Measurements from ENCODE around the gene SLC6A3. TPM values are rescaled to one million over a fixed set of nuclear protein-coding genes. Genes with fewer than 3 reads are reported as not detected.

Gene SLC6A3
- total RNA-seq, 1 experiment from 2014 or later: 0.05 TPM

DNA sequence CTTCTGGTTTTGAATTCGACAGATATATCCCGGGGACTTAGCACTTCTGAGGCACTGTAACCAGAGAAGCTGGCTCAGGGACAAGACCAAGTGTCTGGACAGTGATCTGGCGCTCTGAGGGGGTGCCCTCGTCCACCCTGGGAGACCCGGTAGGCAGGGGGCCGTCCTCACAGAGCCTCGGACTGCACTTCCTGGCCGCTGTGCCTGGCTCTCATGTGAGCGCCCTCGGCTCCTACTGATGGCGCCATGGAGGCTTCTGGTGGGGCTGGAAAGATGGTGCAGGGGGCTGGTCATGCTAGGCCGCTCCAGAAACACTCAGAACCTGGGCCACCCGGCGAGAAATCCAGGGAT, 18.8 kb upstream of the SLC6A3 start:
- ATAC-seq (no peak), DNase-seq (ENCODE audit: low read depth, low spot score) (no peak)
- Histone ChIP-seq H3K27ac (ENCODE audit: low read length) (no peak overlapping the region), H3K4me3 (ENCODE audit: low read depth in 2 of 2, low read length in 2 of 2) (no peak overlapping the region), H3K9me3 (ENCODE audit: control insufficient read depth, insufficient read depth, low read depth, low read length) (no peaks in the 10 kb centered on the region), H3K4me1 (ENCODE audit: control insufficient read depth, insufficient read depth, low read length) (no peaks in the 10 kb centered on the region), H3K27me3 (ENCODE audit: control insufficient read depth, insufficient read depth, low read length) (no peaks in the 10 kb centered on the region), H3K36me3 (ENCODE audit: control insufficient read depth, insufficient read depth, low read length) (peaks cover 2% of the 10 kb centered on the region; the same call in 1 of the 2 replicates)
- BruUV-seq (replicated peaks): no TSS peak
- CTCF ChIA-PET: no interaction called here
- in situ Hi-C loops (cut with HindIII; ENCODE audit: low pct_unique_long_range_greater_than_20kb, low sequenced_read_pairs): no loop called here
- TF ChIP-seq TCF7L2 (IDR thresholded peaks at IDR 0.05; ENCODE audit: low read depth, low read length) (no peak), SIN3A (IDR thresholded peaks at IDR 0.05; ENCODE audit: borderline replicate concordance, insufficient read depth, low read depth, low read length) (no peak), CTCF (IDR thresholded peaks at IDR 0.05) (no peak), POLR2AphosphoS5 (IDR thresholded peaks at IDR 0.05; ENCODE audit: low read depth, low read length) (no peak)
- TF ChIP-seq, protein P1, sequence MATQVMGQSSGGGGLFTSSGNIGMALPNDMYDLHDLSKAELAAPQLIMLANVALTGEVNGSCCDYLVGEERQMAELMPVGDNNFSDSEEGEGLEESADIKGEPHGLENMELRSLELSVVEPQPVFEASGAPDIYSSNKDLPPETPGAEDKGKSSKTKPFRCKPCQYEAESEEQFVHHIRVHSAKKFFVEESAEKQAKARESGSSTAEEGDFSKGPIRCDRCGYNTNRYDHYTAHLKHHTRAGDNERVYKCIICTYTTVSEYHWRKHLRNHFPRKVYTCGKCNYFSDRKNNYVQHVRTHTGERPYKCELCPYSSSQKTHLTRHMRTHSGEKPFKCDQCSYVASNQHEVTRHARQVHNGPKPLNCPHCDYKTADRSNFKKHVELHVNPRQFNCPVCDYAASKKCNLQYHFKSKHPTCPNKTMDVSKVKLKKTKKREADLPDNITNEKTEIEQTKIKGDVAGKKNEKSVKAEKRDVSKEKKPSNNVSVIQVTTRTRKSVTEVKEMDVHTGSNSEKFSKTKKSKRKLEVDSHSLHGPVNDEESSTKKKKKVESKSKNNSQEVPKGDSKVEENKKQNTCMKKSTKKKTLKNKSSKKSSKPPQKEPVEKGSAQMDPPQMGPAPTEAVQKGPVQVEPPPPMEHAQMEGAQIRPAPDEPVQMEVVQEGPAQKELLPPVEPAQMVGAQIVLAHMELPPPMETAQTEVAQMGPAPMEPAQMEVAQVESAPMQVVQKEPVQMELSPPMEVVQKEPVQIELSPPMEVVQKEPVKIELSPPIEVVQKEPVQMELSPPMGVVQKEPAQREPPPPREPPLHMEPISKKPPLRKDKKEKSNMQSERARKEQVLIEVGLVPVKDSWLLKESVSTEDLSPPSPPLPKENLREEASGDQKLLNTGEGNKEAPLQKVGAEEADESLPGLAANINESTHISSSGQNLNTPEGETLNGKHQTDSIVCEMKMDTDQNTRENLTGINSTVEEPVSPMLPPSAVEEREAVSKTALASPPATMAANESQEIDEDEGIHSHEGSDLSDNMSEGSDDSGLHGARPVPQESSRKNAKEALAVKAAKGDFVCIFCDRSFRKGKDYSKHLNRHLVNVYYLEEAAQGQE (IDR thresholded peaks at IDR 0.05; ENCODE audit: insufficient read depth in 1 of 2, low read depth in 2 of 2, low read length in 1 of 2): no peak
- POLR2A ChIA-PET: no interaction called here
- intact Hi-C loops (cut with micrococcal nuclease; ENCODE audit: unreplicated experiment): no loop called here

- Histone ChIP-seq H3K36me3 (ENCODE audit: control insufficient read depth, insufficient read depth, low read length) (peaks cover 2% of the 10 kb centered on the region; the same call in 1 of the 2 replicates), H3K9me3 (ENCODE audit: control insufficient read depth, insufficient read depth, low read depth, low read length) (no peaks in the 10 kb centered on the region), H3K27ac (ENCODE audit: low read length) (no peak overlapping the region), H3K4me3 (ENCODE audit: low read depth in 2 of 2, low read length in 2 of 2) (no peak overlapping the region), H3K4me1 (ENCODE audit: control insufficient read depth, insufficient read depth, low read length) (no peaks in the 10 kb centered on the region), H3K27me3 (ENCODE audit: control insufficient read depth, insufficient read depth, low read length) (no peaks in the 10 kb centered on the region)
- DNase-seq (ENCODE audit: low read depth, low spot score) (no peak), ATAC-seq (no peak)
- no peak for TF ChIP-seq CTCF (IDR thresholded peaks at IDR 0.05)
- no peak for TF ChIP-seq SIN3A (IDR thresholded peaks at IDR 0.05; ENCODE audit: borderline replicate concordance, insufficient read depth, low read depth, low read length)
- TF ChIP-seq POLR2AphosphoS5 (IDR thresholded peaks at IDR 0.05; ENCODE audit: low read depth, low read length): no peak
- TF ChIP-seq, protein P1 (IDR thresholded peaks at IDR 0.05; ENCODE audit: insufficient read depth in 1 of 2, low read depth in 2 of 2, low read length in 1 of 2): no peak
- no peak for TF ChIP-seq TCF7L2 (IDR thresholded peaks at IDR 0.05; ENCODE audit: low read depth, low read length)
- no TSS peak for BruUV-seq (replicated peaks)
- ChIA-PET POLR2A (no interaction called here), CTCF (interaction anchor here (0.7 kb wide), 1 partner anchor 84 kb away, joined by 4 read pairs; no protein-coding TSS in a partner anchor)
- in situ Hi-C loops (cut with HindIII; ENCODE audit: low pct_unique_long_range_greater_than_20kb, low sequenced_read_pairs): no loop called here
- intact Hi-C loops (cut with micrococcal nuclease; ENCODE audit: unreplicated experiment): no loop called here
These were observed 18.3 kb upstream of the SLC6A3 start for GRCh38 chr5:1463326-1464095.

All from Panc1 (cell line).